Measurements from ENCODE around the gene ANKRD12.

DNA sequence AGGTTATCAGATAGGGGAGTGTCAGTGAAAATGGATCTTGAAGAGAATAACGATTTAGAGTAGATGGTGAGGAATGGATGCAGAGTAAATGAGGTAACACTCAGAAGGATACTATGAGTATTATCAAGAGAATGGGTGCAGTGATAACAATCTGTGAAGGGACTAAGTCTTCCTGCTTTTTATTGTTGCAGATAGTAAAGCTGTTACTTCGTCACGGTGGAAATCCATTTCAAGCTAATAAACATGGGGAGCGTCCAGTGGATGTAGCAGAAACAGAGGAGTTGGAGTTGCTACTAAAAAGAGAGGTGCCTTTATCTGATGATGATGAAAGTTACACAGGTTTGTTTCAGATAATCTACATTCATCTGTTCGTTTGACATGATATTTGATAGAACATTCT, 85.1 kb downstream of the ANKRD12 start:
- TF ChIP-seq, protein P1, sequence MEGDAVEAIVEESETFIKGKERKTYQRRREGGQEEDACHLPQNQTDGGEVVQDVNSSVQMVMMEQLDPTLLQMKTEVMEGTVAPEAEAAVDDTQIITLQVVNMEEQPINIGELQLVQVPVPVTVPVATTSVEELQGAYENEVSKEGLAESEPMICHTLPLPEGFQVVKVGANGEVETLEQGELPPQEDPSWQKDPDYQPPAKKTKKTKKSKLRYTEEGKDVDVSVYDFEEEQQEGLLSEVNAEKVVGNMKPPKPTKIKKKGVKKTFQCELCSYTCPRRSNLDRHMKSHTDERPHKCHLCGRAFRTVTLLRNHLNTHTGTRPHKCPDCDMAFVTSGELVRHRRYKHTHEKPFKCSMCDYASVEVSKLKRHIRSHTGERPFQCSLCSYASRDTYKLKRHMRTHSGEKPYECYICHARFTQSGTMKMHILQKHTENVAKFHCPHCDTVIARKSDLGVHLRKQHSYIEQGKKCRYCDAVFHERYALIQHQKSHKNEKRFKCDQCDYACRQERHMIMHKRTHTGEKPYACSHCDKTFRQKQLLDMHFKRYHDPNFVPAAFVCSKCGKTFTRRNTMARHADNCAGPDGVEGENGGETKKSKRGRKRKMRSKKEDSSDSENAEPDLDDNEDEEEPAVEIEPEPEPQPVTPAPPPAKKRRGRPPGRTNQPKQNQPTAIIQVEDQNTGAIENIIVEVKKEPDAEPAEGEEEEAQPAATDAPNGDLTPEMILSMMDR (IDR thresholded peaks at IDR 0.05; ENCODE audit: low read depth, low read length), result no peak
- TF ChIP-seq EZH2phosphoT487 (IDR thresholded peaks at IDR 0.05; ENCODE audit: low read depth), result no peak
